H1 (cell line): Measurements from ENCODE around the gene ZBED4. TPM values are rescaled to one million over a fixed set of nuclear protein-coding genes. Genes with fewer than 3 reads are reported as not detected.

Experiments
- EZH2 ChIP-seq: fragments of 200-600 bp; sonication (generic); IDR thresholded peaks from 2 replicates; pipeline ENCODE4 v1.7.1; 2012; ENCODE audit warnings: low read depth, mild to moderate bottlenecking, moderate library complexity, low read length, inconsistent platforms; ENCODE audit not compliant: severe bottlenecking
- SUZ12 ChIP-seq: fragments of 200-600 bp; sonication (generic); IDR thresholded peaks from 2 replicates; pipeline ENCODE4 v1.6.1; 2012; ENCODE audit warnings: mild to moderate bottlenecking, inconsistent platforms, low read length, moderate library complexity, mixed read lengths
- polyA plus RNA-seq, 7 experiments: library from polyadenylated mRNA; depleted of rRNA in 3 of 7; stranded (reverse) in 5 of 7; unstranded in 2 of 7; fragments of >200 nt in 5 of 7; fragments of 200-250 nt in 2 of 7; gene quantifications; 1 replicate in 5 of 7; 2 replicates in 1 of 7; 4 replicates in 1 of 7; pipeline versions ENCODE4 v1.2.1 to v1.2.3, GENCODE V29; 2011 to 2013; ENCODE audit warnings: missing spikeins in 2 of 7, mixed read lengths in 2 of 7
- total RNA-seq: library from RNA; stranded (reverse); fragmentation: NEBNext Ultra II Directional; extraction: Animal tissue kit (Norgen Biotek cat#: 25700); gene quantifications from 2 replicates; pipeline ENCODE4 v1.2.1, GENCODE V29; 2021
- TF ChIP-seq, protein P1 (sequence below): IDR thresholded peaks from 2 replicates; pipeline ENCODE4 v1.6.1; 2011; ENCODE audit warnings: low read depth, mild to moderate bottlenecking, low read length; ENCODE audit not compliant: insufficient read depth
- TF ChIP-seq, protein P2 (sequence below), 3 experiments: IDR thresholded peaks; 1 replicate in 2 of 3; 2 replicates in 1 of 3; pipeline versions ENCODE4 v1.5.1 to v1.6.1; 2011; ENCODE audit warnings: low read length in 3 of 3, mild to moderate bottlenecking in 3 of 3, inconsistent platforms in 2 of 3, low read depth in 1 of 3, moderate library complexity in 1 of 3; ENCODE audit not compliant: insufficient read depth in 1 of 3; ENCODE audit errors: control extremely low read depth in 1 of 3

The ZBED4 gene
- total and polyA plus RNA-seq, 2 of the 8 experiments (the other 6 are each of a cell fraction or from before 2014, with no cell fraction given): 11.0 to 28.3 TPM

DNA sequence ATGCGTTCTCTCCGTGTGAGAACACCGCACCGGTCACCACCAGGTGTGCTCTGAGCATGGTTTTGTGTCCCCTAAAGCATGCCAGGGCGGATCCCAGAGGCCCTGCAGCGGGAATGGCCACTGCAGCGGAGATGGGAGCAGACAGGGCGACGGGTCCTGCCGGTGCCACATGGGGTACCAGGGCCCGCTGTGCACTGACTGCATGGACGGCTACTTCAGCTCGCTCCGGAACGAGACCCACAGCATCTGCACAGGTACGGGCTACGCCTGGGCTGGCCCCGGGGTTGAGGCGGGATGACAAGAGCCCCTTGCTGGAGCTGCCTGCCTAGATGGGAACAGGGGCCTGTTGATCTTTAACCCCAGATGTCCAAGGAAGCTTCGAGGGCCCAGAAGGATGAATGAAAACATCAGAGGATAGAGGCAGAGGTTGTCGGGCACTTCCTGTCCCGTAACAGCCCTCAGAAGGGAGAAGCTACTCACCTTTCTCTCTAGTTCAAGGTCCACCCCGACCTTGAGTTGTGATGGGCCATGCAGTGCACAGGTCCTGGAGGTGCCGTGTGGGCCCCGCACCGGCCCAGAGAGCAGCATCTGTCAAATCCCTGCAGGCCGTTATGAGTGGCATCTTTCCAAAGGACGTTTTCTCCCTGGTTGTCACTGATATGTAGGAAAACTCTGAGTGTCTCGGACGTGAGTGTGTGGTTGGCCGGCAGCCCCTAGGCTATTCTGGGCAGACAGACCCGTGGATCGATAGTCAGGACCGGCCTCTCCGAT lies 68.0 kb downstream of the ZBED4 start (continued):
- TF ChIP-seq, protein P1, sequence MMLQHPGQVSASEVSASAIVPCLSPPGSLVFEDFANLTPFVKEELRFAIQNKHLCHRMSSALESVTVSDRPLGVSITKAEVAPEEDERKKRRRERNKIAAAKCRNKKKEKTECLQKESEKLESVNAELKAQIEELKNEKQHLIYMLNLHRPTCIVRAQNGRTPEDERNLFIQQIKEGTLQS: no peak
- TF ChIP-seq SUZ12: no peak
- TF ChIP-seq EZH2: no peak
- TF ChIP-seq, protein P2, sequence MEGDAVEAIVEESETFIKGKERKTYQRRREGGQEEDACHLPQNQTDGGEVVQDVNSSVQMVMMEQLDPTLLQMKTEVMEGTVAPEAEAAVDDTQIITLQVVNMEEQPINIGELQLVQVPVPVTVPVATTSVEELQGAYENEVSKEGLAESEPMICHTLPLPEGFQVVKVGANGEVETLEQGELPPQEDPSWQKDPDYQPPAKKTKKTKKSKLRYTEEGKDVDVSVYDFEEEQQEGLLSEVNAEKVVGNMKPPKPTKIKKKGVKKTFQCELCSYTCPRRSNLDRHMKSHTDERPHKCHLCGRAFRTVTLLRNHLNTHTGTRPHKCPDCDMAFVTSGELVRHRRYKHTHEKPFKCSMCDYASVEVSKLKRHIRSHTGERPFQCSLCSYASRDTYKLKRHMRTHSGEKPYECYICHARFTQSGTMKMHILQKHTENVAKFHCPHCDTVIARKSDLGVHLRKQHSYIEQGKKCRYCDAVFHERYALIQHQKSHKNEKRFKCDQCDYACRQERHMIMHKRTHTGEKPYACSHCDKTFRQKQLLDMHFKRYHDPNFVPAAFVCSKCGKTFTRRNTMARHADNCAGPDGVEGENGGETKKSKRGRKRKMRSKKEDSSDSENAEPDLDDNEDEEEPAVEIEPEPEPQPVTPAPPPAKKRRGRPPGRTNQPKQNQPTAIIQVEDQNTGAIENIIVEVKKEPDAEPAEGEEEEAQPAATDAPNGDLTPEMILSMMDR (IDR thresholded peaks at IDR 0.05; ENCODE audit: control extremely low read depth in 1 of 3, insufficient read depth in 1 of 3, low read depth in 1 of 3, low read length in 3 of 3): no peak
- TF ChIP-seq, all 59 proteins: peak for 0
